Tibial nerve (tissue), 3 donors: ENCODE measurements around the gene ERC2.

Experiments used
- CTCF ChIP-seq, 5 experiments: fragments of 200-600 bp in 3 of 5; fragments of 450-650 bp in 2 of 5; sonication (generic) in 3 of 5; IDR thresholded peaks; one replicate each; pipeline ENCODE4 v1.5.1; 2016 to 2019; ENCODE audit warnings: antibody characterized with exemption in 5 of 5, mild to moderate bottlenecking in 3 of 5, moderate library complexity in 2 of 5
- POLR2A ChIP-seq, 2 donors: fragments of 450-650 bp; IDR thresholded peaks; one replicate each; pipeline ENCODE4 v1.6.1; 2017; ENCODE audit warnings: antibody characterized with exemption in 2 of 2, mild to moderate bottlenecking in 2 of 2, moderate library complexity in 2 of 2

GRCh38 chr3:55934771-55935170, 533.5 kb downstream of the ERC2 start:
- TF ChIP-seq CTCF (IDR thresholded peaks at IDR 0.05) (no peak), POLR2A (IDR thresholded peaks at IDR 0.05) (no peak)
